HEK293T (cell line): ENCODE data around the gene ORM2.

ENCODE experiments used
- ARNT ChIP-seq: fragments of 450-650 bp; IDR thresholded peaks from 2 replicates; pipeline ENCODE4 v1.6.1; 2017; ENCODE audit warnings: mild to moderate bottlenecking
- BHLHE40 ChIP-seq: fragments of 450-650 bp; IDR thresholded peaks from 2 replicates; pipeline ENCODE4 v1.6.1; 2016; ENCODE audit warnings: mild to moderate bottlenecking, moderate library complexity, borderline replicate concordance
- CTBP1 ChIP-seq: fragments of 450-650 bp; IDR thresholded peaks from 2 replicates; pipeline ENCODE4 v1.6.1; 2016; ENCODE audit warnings: borderline replicate concordance
- ELF4 ChIP-seq: fragments of 450-650 bp; IDR thresholded peaks from 2 replicates; pipeline ENCODE4 v1.6.1; 2017; ENCODE audit warnings: antibody characterized with exemption
- FOXA1 ChIP-seq: fragments of 450-650 bp; IDR thresholded peaks from 2 replicates; pipeline ENCODE4 v1.6.1; 2016; ENCODE audit warnings: mild to moderate bottlenecking
- FOXK2 ChIP-seq: fragments of 450-650 bp; IDR thresholded peaks from 2 replicates; pipeline ENCODE4 v1.6.1; 2016; ENCODE audit warnings: mild to moderate bottlenecking
- FOXM1 ChIP-seq: fragments of 450-650 bp; IDR thresholded peaks from 2 replicates; pipeline ENCODE4 v1.6.1; 2017; ENCODE audit warnings: mild to moderate bottlenecking, borderline replicate concordance
- HDGF ChIP-seq: fragments of 450-650 bp; IDR thresholded peaks from 2 replicates; pipeline ENCODE4 v1.6.1; 2017; ENCODE audit warnings: antibody characterized with exemption, borderline replicate concordance
- L3MBTL2 ChIP-seq: fragments of 450-650 bp; conservative IDR thresholded peaks from 2 replicates; pipeline ENCODE4 v1.6.1; 2016; ENCODE audit warnings: mild to moderate bottlenecking
- SP1 ChIP-seq: fragments of 450-650 bp; IDR thresholded peaks from 2 replicates; pipeline ENCODE4 v1.6.1; 2017
- SUZ12 ChIP-seq: fragments of 450-650 bp; IDR thresholded peaks from 2 replicates; pipeline ENCODE4 v1.6.1; 2016; ENCODE audit warnings: mild to moderate bottlenecking
- TARDBP ChIP-seq: fragments of 450-650 bp; IDR thresholded peaks from 2 replicates; pipeline ENCODE4 v1.6.1; 2016
- ZNF384 ChIP-seq: fragments of 450-650 bp; IDR thresholded peaks from 2 replicates; pipeline ENCODE4 v1.6.1; 2016
- TF ChIP-seq, protein P1 (sequence below): fragments of 450-650 bp; IDR thresholded peaks from 2 replicates; pipeline ENCODE4 v1.6.1; 2016

DNA sequence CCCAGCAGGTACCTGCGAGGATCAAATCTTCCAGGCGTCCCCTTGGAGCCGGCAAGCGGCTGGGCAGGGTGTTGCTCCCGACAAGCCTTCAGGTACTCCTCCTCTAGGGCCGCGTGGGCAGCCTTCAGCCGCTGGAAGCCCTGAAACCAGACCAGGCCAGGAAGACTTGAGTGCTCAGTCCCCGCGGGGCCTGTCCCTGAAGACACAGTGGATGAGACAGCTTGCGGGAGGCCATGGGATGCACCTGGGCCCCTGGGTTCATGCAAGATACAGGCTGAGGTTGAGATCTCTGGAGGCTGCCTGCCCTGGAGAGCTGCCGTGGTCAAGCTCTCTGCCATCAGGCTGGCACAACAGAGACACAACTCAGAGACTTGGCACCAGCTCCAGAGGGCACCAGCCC lies 32.7 kb downstream of the ORM2 start:
- TF ChIP-seq FOXM1 (no peak), ELF4 (no peak), FOXK2 (no peak), SUZ12 (no peak), TARDBP (no peak), ARNT (no peak), SP1 (no peak), HDGF (no peak), BHLHE40 (no peak), L3MBTL2 (no peak), ZNF384 (no peak), FOXA1 (no peak), CTBP1 (no peak)
- TF ChIP-seq, protein P1, sequence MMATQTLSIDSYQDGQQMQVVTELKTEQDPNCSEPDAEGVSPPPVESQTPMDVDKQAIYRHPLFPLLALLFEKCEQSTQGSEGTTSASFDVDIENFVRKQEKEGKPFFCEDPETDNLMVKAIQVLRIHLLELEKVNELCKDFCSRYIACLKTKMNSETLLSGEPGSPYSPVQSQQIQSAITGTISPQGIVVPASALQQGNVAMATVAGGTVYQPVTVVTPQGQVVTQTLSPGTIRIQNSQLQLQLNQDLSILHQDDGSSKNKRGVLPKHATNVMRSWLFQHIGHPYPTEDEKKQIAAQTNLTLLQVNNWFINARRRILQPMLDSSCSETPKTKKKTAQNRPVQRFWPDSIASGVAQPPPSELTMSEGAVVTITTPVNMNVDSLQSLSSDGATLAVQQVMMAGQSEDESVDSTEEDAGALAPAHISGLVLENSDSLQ: no peak
